ENCODE data around the gene DDRGK1.

The DDRGK1 gene

DNA sequence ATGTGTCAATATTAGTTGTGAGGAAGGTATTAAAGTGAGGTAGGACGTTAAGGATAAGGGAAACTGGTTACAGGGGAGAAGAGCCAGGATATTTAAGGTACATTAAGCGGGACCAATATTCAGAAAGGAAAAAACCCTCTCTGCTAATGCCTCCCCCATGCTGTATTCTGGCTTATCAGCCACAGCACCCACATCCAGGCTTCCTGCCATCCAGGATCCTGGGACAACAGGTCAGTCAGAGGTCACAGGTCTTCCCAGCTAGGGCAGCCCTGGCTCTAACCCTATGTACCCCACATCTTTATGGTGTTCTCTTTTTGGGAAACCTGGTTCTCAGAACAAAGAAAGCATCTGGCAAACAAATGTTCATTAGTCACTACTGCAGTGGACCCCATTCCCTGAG lies 5.3 kb downstream of the DDRGK1 start:
- H3K27me3 ChIP-seq (replicated peaks; ENCODE audit: insufficient read depth, low read length): no peaks in the 10 kb centered on the region
- H4K20me1 ChIP-seq (ENCODE audit: insufficient read depth, low read length): no peaks in the 10 kb centered on the region
- H3K36me3 ChIP-seq (replicated peaks; ENCODE audit: insufficient read depth, low read length): peaks cover 2% of the 10 kb centered on the region; the same call in 1 of the 2 replicates
- H3K4me2 ChIP-seq (ENCODE audit: low read depth, low read length): no peak overlapping the region
- H3K79me2 ChIP-seq (ENCODE audit: low read length): peaks cover 23% of the 10 kb centered on the region
- H3K4me1 ChIP-seq (ENCODE audit: low read length): 0 out of 2 replicates have a peak, but pooled peaks cover 6% of the 10 kb centered on the region
- H3K9ac ChIP-seq (ENCODE audit: low read length): no peak overlapping the region
- no peak overlapping the region for H2AFZ ChIP-seq (ENCODE audit: low read length)
- no peaks in the 10 kb centered on the region for H3K9me3 ChIP-seq (replicated peaks; ENCODE audit: insufficient read depth, low read length)
- H3K27ac ChIP-seq (ENCODE audit: low read length): no peak overlapping the region
- no peak for DNase-seq
- no peak for TF ChIP-seq EZH2phosphoT487 (IDR thresholded peaks at IDR 0.05; ENCODE audit: low read length)
- no peak for TF ChIP-seq EZH2 (optimal IDR thresholded peaks at IDR 0.05; ENCODE audit: low read depth, low read length)
- TF ChIP-seq, protein P1, sequence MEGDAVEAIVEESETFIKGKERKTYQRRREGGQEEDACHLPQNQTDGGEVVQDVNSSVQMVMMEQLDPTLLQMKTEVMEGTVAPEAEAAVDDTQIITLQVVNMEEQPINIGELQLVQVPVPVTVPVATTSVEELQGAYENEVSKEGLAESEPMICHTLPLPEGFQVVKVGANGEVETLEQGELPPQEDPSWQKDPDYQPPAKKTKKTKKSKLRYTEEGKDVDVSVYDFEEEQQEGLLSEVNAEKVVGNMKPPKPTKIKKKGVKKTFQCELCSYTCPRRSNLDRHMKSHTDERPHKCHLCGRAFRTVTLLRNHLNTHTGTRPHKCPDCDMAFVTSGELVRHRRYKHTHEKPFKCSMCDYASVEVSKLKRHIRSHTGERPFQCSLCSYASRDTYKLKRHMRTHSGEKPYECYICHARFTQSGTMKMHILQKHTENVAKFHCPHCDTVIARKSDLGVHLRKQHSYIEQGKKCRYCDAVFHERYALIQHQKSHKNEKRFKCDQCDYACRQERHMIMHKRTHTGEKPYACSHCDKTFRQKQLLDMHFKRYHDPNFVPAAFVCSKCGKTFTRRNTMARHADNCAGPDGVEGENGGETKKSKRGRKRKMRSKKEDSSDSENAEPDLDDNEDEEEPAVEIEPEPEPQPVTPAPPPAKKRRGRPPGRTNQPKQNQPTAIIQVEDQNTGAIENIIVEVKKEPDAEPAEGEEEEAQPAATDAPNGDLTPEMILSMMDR (IDR thresholded peaks at IDR 0.05; ENCODE audit: low read length): no peak
- no peak overlapping the region for H3K4me3 ChIP-seq (ENCODE audit: low read length)
- no peaks in the 10 kb centered on the region for H3K9me2 ChIP-seq (replicated peaks; ENCODE audit: insufficient read depth, low read length)
- H3F3A ChIP-seq (ENCODE audit: insufficient read depth, low read length): no peaks in the 10 kb centered on the region

DNA sequence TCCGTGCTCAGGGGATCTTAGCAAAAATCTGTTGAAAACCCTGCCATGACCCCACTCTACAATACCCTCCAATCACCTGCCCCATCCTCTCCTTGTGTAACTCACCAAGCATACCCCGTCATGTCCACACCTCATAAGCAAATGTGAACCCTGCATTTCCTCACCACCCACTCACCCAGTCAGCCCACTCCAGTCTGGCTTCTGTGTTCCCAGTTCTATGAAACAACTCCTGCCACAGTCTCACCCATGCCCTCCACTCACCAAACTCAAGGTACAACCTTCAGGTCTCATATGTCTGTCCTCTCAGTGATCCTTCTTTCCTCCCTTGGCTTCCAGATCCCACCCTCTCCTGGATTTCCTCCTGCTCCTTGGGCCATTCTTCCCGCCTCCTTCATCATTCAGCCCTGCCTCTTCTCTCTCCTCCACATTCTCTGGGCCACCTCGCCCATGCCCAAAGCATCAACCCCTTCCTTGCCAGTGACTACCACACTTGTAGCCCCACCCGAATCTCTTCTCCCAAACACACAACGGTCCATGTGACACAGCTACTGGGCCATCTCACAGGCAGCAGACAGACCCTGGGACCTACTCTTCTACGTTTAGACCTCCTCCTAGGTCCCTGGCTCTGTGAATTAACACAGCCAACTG lies 8.8 kb downstream of the DDRGK1 start:
- H3F3A ChIP-seq (ENCODE audit: insufficient read depth, low read length): no peaks in the 10 kb centered on the region
- TF ChIP-seq EZH2 (optimal IDR thresholded peaks at IDR 0.05; ENCODE audit: low read depth, low read length) (no peak), EZH2phosphoT487 (IDR thresholded peaks at IDR 0.05; ENCODE audit: low read length) (no peak)
- TF ChIP-seq, protein P1 (IDR thresholded peaks at IDR 0.05; ENCODE audit: low read length): no peak
- no peak overlapping the region for H3K9ac ChIP-seq (ENCODE audit: low read length)
- no peaks in the 10 kb centered on the region for H3K27me3 ChIP-seq (replicated peaks; ENCODE audit: insufficient read depth, low read length)
- no peak overlapping the region for H3K4me2 ChIP-seq (ENCODE audit: low read depth, low read length)
- H3K9me3 ChIP-seq (replicated peaks; ENCODE audit: insufficient read depth, low read length): no peaks in the 10 kb centered on the region
- H4K20me1 ChIP-seq (ENCODE audit: insufficient read depth, low read length): no peaks in the 10 kb centered on the region
- no peak overlapping the region for H3K27ac ChIP-seq (ENCODE audit: low read length)
- no peak for DNase-seq
- H3K4me3 ChIP-seq (ENCODE audit: low read length): no peak overlapping the region
- H3K79me2 ChIP-seq (ENCODE audit: low read length): no peaks in the 10 kb centered on the region
- H3K4me1 ChIP-seq (ENCODE audit: low read length): no peaks in the 10 kb centered on the region
- H3K9me2 ChIP-seq (replicated peaks; ENCODE audit: insufficient read depth, low read length): no peaks in the 10 kb centered on the region
- no peak overlapping the region for H2AFZ ChIP-seq (ENCODE audit: low read length)
- H3K36me3 ChIP-seq (replicated peaks; ENCODE audit: insufficient read depth, low read length): peaks cover 2% of the 10 kb centered on the region; the same call in 1 of the 2 replicates

DNA sequence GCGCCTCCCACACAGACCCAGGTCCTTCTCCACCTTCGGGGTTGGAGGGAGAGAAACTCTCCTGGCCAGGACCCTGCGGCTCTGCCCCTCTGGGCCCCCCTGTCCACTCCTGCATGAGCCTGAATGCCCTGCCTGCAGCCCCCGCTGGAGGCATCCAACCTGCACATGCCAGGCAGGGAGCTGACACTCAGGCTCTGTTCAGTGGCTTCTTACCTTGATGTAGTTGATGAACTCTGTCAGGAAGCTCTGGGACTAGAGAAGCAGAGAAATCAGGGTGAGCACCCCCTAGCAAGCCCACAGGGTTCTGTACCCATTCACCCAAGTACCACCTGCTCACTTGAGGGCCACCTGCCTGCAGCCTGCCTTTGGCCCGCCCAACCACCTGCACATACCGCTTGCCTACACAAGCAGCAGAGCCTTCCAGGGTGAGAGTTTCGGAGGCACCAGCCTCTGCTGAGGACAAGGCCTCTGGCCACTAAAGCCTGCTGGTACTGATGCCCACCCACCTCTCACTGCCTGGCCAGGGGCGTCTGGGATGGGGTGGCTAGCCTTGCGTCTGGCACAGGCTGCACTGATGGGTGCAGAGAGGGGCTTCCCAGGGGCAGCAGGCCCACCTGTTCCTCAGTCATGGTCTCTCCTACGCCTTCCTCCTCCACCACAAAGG lies 9.7 kb downstream of the DDRGK1 start:
- no peaks in the 10 kb centered on the region for H3K9me2 ChIP-seq (replicated peaks; ENCODE audit: insufficient read depth, low read length)
- H3F3A ChIP-seq (ENCODE audit: insufficient read depth, low read length): no peaks in the 10 kb centered on the region
- H3K79me2 ChIP-seq (ENCODE audit: low read length): no peaks in the 10 kb centered on the region
- DNase-seq: no peak
- H3K27ac ChIP-seq (ENCODE audit: low read length): no peak overlapping the region
- 0 out of 2 replicates have a peak, but pooled peaks cover 2% of the 10 kb centered on the region for H3K36me3 ChIP-seq (replicated peaks; ENCODE audit: insufficient read depth, low read length)
- H3K27me3 ChIP-seq (replicated peaks; ENCODE audit: insufficient read depth, low read length): no peaks in the 10 kb centered on the region
- no peaks in the 10 kb centered on the region for H4K20me1 ChIP-seq (ENCODE audit: insufficient read depth, low read length)
- no peak overlapping the region for H3K9ac ChIP-seq (ENCODE audit: low read length)
- no peak overlapping the region for H3K4me2 ChIP-seq (ENCODE audit: low read depth, low read length)
- H3K4me1 ChIP-seq (ENCODE audit: low read length): no peaks in the 10 kb centered on the region
- no peaks in the 10 kb centered on the region for H3K9me3 ChIP-seq (replicated peaks; ENCODE audit: insufficient read depth, low read length)
- H3K4me3 ChIP-seq (ENCODE audit: low read length): no peak overlapping the region
- H2AFZ ChIP-seq (ENCODE audit: low read length): no peak overlapping the region
- TF ChIP-seq, protein P1 (IDR thresholded peaks at IDR 0.05; ENCODE audit: low read length): no peak
- TF ChIP-seq EZH2 (optimal IDR thresholded peaks at IDR 0.05; ENCODE audit: low read depth, low read length) (no peak), EZH2phosphoT487 (IDR thresholded peaks at IDR 0.05; ENCODE audit: low read length) (no peak)

Data from MM.1S (cell line).